Astrocyte (in vitro differentiated cells and primary cell): ENCODE results near the gene PELI2. TPM values are rescaled to one million over a fixed set of nuclear protein-coding genes. Genes with fewer than 3 reads are reported as not detected.

Source experiments
- DNase-seq: peaks from one replicate; pipeline ENCODE4 v3.0.0-alpha.2; 2010; ENCODE audit warnings: low read depth
- FAIRE-seq: peaks from 2 replicates; lab custom pipeline; 2011; peaks lifted over from hg19 to GRCh38; lab: Jason Lieb, UNC
- H2AFZ ChIP-seq: 2 replicates; pipeline ENCODE4 v1.6.0; 2012; ENCODE audit warnings: low read depth, low read length, inconsistent platforms
- H3K27ac ChIP-seq: 2 replicates; pipeline ENCODE4 v1.5.1; 2011; ENCODE audit warnings: low read depth, low read length, inconsistent platforms
- H3K27me3 ChIP-seq: 2 replicates; pipeline ENCODE4 v1.6.0; 2011; ENCODE audit warnings: low read length, inconsistent platforms; ENCODE audit not compliant: insufficient read depth
- H3K36me3 ChIP-seq: 2 replicates; pipeline ENCODE4 v1.5.1; 2011; ENCODE audit warnings: low read length, inconsistent platforms; ENCODE audit not compliant: insufficient read depth
- H3K4me1 ChIP-seq: 2 replicates; pipeline ENCODE4 v1.5.1; 2011; ENCODE audit warnings: low read length, inconsistent platforms; ENCODE audit not compliant: insufficient read depth
- H3K4me2 ChIP-seq: 2 replicates; pipeline ENCODE4 v1.6.0; 2012; ENCODE audit warnings: low read length, inconsistent platforms
- H3K4me3 ChIP-seq: 2 replicates; pipeline ENCODE4 v1.5.1; 2011; ENCODE audit warnings: low read depth, mild to moderate bottlenecking, low read length, inconsistent platforms; ENCODE audit not compliant: insufficient read depth
- H3K79me2 ChIP-seq: 2 replicates; pipeline ENCODE4 v1.6.0; 2012; ENCODE audit warnings: mild to moderate bottlenecking, low read length, inconsistent platforms; ENCODE audit not compliant: insufficient read depth
- H3K9ac ChIP-seq: 2 replicates; pipeline ENCODE4 v1.6.0; 2012; ENCODE audit warnings: mild to moderate bottlenecking, low read length, inconsistent platforms
- H3K9me3 ChIP-seq: 2 replicates; pipeline ENCODE4 v1.5.1; 2012; ENCODE audit warnings: low read depth, mild to moderate bottlenecking, low read length, inconsistent platforms; ENCODE audit not compliant: insufficient read depth
- H4K20me1 ChIP-seq: 2 replicates; pipeline ENCODE4 v1.6.0; 2012; ENCODE audit warnings: low read length, inconsistent platforms; ENCODE audit not compliant: insufficient read depth
- H3K27ac Mint-ChIP-seq: one replicate; pipeline ENCODE4 v1.8.0; 2021; ENCODE audit warnings: mild to moderate bottlenecking, mixed read lengths; ENCODE audit not compliant: unreplicated experiment
- H3K27me3 Mint-ChIP-seq: one replicate; pipeline ENCODE4 v1.8.0; 2021; ENCODE audit warnings: low read depth, mixed read lengths; ENCODE audit not compliant: unreplicated experiment
- H3K36me3 Mint-ChIP-seq: one replicate; pipeline ENCODE4 v1.8.0; 2021; ENCODE audit warnings: low read depth, mixed read lengths; ENCODE audit not compliant: unreplicated experiment
- H3K4me1 Mint-ChIP-seq: one replicate; pipeline ENCODE4 v1.8.0; 2021; ENCODE audit warnings: low read depth, mixed read lengths; ENCODE audit not compliant: unreplicated experiment
- H3K4me3 Mint-ChIP-seq: one replicate; pipeline ENCODE4 v1.8.0; 2021; ENCODE audit warnings: mild to moderate bottlenecking, moderate library complexity, mixed read lengths; ENCODE audit not compliant: unreplicated experiment
- H3K9me3 Mint-ChIP-seq: one replicate; pipeline ENCODE4 v1.8.0; 2021; ENCODE audit warnings: mild to moderate bottlenecking, mixed read lengths; ENCODE audit not compliant: unreplicated experiment
- CTCF ChIP-seq: IDR thresholded peaks from 2 replicates; pipeline ENCODE4 v1.5.1; 2011; ENCODE audit warnings: low read depth, mild to moderate bottlenecking, inconsistent platforms, low read length, moderate library complexity; ENCODE audit not compliant: insufficient read depth
- EZH2 ChIP-seq: IDR thresholded peaks from 2 replicates; pipeline ENCODE4 v1.6.1; 2012; ENCODE audit warnings: mild to moderate bottlenecking, low read length, inconsistent platforms; ENCODE audit not compliant: insufficient read depth
- total RNA-seq: library from RNA; stranded (reverse); gene quantifications from 2 replicates; pipeline ENCODE4 v1.2.1, GENCODE V29; 2021

The PELI2 gene
- total RNA-seq, 1 donor from 2014 or later: 5.3 TPM

- Mint-ChIP-seq H3K4me1 (peaks cover 27% of the 10 kb centered on the region), H3K9me3 (no peaks in the 10 kb centered on the region), H3K36me3 (no peaks in the 10 kb centered on the region), H3K27ac (no peak overlapping the region), H3K27me3 (no peaks in the 10 kb centered on the region), H3K4me3 (peak overlapping the region; percentile 90)
- DNase-seq (no peak), FAIRE-seq (no peak)
- H3K27ac ChIP-seq: no peak overlapping the region
- TF ChIP-seq CTCF: peak; percentile 9
- no peak for TF ChIP-seq EZH2
- H4K20me1 ChIP-seq: peaks cover 27% of the 10 kb centered on the region
- peak overlapping the region; percentile 83 for H3K4me3 ChIP-seq
- peaks cover 18% of the 10 kb centered on the region for H3K4me1 ChIP-seq
- H2AFZ ChIP-seq: peak overlapping the region; percentile 22
- peak overlapping the region; percentile 99 for H3K4me2 ChIP-seq
- H3K79me2 ChIP-seq: peaks cover 51% of the 10 kb centered on the region
- H3K36me3 ChIP-seq: no peaks in the 10 kb centered on the region
- H3K9ac ChIP-seq: peak overlapping the region; percentile 90
- no peaks in the 10 kb centered on the region for H3K9me3 ChIP-seq
- no peaks in the 10 kb centered on the region for H3K27me3 ChIP-seq
Measured at GRCh38 chr14:56120091-56120691, 2.0 kb downstream of the PELI2 start.

- Histone ChIP-seq H3K4me1 (peaks cover 18% of the 10 kb centered on the region), H3K36me3 (no peaks in the 10 kb centered on the region), H3K27ac (no peak overlapping the region), H3K9me3 (no peaks in the 10 kb centered on the region), H3K27me3 (no peaks in the 10 kb centered on the region), H3K9ac (no peak overlapping the region), H3K4me3 (no peak overlapping the region), H2AFZ (no peak overlapping the region), H4K20me1 (peaks cover 38% of the 10 kb centered on the region), H3K79me2 (peaks cover 65% of the 10 kb centered on the region), H3K4me2 (no peak overlapping the region)
- Mint-ChIP-seq H3K27me3 (no peaks in the 10 kb centered on the region), H3K4me1 (peaks cover 26% of the 10 kb centered on the region), H3K9me3 (no peaks in the 10 kb centered on the region), H3K27ac (no peak overlapping the region), H3K36me3 (no peaks in the 10 kb centered on the region), H3K4me3 (no peak overlapping the region)
- no peak for TF ChIP-seq CTCF
- no peak for TF ChIP-seq EZH2
- no peak for DNase-seq
- FAIRE-seq: no peak
Measured at GRCh38 chr14:56121816-56122215, 3.6 kb downstream of the PELI2 start.

GRCh38 chr14:56122301-56122700, 4.1 kb downstream of the PELI2 start:
- no peak for DNase-seq
- H3K4me3 Mint-ChIP-seq: no peak overlapping the region
- H3K27ac ChIP-seq: no peak overlapping the region
- peaks cover 26% of the 10 kb centered on the region for H3K4me1 Mint-ChIP-seq
- peaks cover 70% of the 10 kb centered on the region for H3K79me2 ChIP-seq
- no peak overlapping the region for H3K4me2 ChIP-seq
- no peak for FAIRE-seq
- H3K27ac Mint-ChIP-seq: no peak overlapping the region
- no peaks in the 10 kb centered on the region for H3K9me3 ChIP-seq
- H3K27me3 Mint-ChIP-seq: no peaks in the 10 kb centered on the region
- peaks cover 18% of the 10 kb centered on the region for H3K4me1 ChIP-seq
- no peaks in the 10 kb centered on the region for H3K27me3 ChIP-seq
- H2AFZ ChIP-seq: no peak overlapping the region
- no peaks in the 10 kb centered on the region for H3K36me3 ChIP-seq
- no peak overlapping the region for H3K4me3 ChIP-seq
- no peaks in the 10 kb centered on the region for H3K9me3 Mint-ChIP-seq
- no peaks in the 10 kb centered on the region for H3K36me3 Mint-ChIP-seq
- H3K9ac ChIP-seq: no peak overlapping the region
- H4K20me1 ChIP-seq: peaks cover 41% of the 10 kb centered on the region
- TF ChIP-seq CTCF (no peak), EZH2 (no peak)
